ENCODE data around the gene KCNIP1. TPM values are rescaled to one million over a fixed set of nuclear protein-coding genes. Genes with fewer than 3 reads are reported as not detected.

The KCNIP1 gene
- total RNA-seq, 4 donors from 2014 or later = not detected

DNA sequence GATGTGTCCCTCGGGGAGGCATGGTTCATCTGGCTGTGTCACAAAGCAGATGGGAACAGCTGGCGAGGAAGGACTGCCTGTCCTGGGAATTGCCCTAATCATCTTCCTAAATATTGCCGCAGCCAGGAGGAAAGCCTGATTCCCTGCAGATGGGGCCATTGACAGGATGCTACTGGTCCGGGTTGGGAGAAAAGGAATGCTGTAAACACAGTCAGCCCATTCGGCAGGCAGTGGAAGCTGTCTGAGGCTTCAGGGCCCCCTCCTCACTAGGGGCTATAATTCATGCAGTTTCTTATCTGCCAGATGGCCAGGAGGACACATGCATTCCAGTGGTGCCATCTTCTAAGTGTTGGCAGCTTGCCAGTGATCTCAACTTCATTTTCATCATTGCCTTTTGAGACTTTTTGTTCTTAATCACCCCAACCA is 110.3 kb downstream of the KCNIP1 start:
- peak overlapping the region in 1 of 4 donors; percentile 84 for H3K27ac ChIP-seq
- no peaks in the 10 kb centered on the region for H3K27me3 ChIP-seq
- H3K4me1 ChIP-seq = peaks cover 7 to 51% (median 28%) of the 10 kb centered on the region in 3 donors
- DNase-seq = no peak
- no peak overlapping the region for H3K4me3 ChIP-seq
- H3K9me3 ChIP-seq = no peaks in the 10 kb centered on the region
- WGBS, 2 donors = 65 to 69% methylated on average over 3 to 5 of the region's 5 CpGs
- no peak for TF ChIP-seq POLR2A (IDR thresholded peaks at IDR 0.05)
- TF ChIP-seq, protein P1, sequence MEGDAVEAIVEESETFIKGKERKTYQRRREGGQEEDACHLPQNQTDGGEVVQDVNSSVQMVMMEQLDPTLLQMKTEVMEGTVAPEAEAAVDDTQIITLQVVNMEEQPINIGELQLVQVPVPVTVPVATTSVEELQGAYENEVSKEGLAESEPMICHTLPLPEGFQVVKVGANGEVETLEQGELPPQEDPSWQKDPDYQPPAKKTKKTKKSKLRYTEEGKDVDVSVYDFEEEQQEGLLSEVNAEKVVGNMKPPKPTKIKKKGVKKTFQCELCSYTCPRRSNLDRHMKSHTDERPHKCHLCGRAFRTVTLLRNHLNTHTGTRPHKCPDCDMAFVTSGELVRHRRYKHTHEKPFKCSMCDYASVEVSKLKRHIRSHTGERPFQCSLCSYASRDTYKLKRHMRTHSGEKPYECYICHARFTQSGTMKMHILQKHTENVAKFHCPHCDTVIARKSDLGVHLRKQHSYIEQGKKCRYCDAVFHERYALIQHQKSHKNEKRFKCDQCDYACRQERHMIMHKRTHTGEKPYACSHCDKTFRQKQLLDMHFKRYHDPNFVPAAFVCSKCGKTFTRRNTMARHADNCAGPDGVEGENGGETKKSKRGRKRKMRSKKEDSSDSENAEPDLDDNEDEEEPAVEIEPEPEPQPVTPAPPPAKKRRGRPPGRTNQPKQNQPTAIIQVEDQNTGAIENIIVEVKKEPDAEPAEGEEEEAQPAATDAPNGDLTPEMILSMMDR (IDR thresholded peaks at IDR 0.05) = no peak
- intact Hi-C loops (cut with DNase I) = no loop called here
- no peaks in the 10 kb centered on the region for H3K36me3 ChIP-seq

DNA sequence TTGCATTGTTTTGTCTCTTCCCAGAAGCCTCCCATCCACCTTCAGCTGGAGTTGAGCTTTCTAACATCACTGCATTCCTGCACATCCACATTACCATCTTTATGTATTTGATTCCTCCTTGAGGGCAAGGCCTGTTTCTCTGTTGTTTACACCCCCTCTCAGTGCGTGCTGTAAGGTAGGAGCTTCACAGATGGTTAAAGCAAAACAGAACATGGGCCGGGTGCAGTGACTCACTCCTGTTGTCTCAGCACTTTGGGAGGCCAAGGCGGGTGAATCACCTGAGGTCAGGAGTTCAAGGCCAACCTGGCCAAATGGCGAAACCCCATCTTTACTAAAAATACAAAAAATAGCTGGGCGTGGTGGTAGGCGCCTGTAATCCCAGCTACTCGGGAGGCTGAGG is 110.9 kb downstream of the KCNIP1 start:
- intact Hi-C loops (cut with DNase I) = no loop called here
- no peak for TF ChIP-seq POLR2A (IDR thresholded peaks at IDR 0.05)
- TF ChIP-seq, protein P1 (IDR thresholded peaks at IDR 0.05) = no peak
- Histone ChIP-seq H3K36me3 (no peaks in the 10 kb centered on the region), H3K27me3 (no peaks in the 10 kb centered on the region), H3K4me3 (peak overlapping the region in 1 of 4 donors; percentile 25), H3K27ac (peak overlapping the region; percentile 66 to 85 (median 80)), H3K9me3 (no peaks in the 10 kb centered on the region), H3K4me1 (peaks cover 7 to 51% (median 28%) of the 10 kb centered on the region in 3 donors)
- no peak for DNase-seq
- 15 to 34% methylated on average over 3 to 6 of the region's 7 CpGs for WGBS, 2 donors

DNA sequence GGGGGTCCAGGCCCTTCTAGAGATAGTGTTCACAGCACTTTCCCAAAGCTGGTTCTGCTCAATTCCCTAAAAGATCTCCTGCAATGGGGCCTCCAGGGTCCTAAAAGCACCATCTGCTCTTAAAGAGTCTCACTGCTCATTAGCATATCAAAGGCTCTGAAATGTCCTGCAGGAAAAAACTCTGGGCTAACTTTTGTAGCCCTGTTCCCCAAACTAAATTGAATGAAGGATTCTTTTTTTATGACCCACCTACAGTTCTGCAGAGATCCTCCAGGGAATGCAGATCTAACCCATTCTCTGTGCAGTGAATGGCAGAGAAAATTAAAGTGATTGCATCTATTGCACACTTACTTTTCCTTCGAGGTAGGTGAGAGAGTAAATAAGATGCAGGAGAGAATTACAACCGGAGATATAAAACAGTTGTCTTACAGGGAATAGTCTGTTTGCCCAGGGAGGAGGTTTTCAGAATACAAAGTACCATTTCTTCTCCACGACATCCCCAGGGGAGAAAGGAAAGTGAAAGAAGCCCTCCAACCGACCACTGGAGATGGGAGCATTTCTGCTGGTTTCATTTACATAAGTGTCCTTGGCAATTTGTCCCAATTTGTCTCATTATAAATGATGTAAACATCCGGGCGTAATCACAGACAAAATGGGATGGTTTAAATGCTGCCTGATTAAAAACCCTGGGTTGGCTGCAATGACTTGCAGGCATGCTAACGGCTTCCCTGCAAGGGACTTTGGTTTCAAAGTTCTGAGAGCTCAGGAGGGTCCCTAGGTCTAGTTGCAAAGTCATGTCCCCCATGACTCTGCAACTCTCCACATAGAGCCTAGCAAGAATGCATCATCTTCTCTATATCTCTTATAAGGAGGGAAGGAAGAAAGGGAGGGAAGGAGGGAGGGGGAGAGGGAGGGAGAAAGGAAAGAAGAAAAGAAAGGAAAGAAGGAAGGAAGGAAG is 114.0 kb downstream of the KCNIP1 start:
- no peaks in the 10 kb centered on the region for H3K9me3 ChIP-seq
- intact Hi-C loops (cut with DNase I) = no loop called here
- H3K4me3 ChIP-seq = no peak overlapping the region
- WGBS, 2 donors = 24 to 41% methylated on average over 7 of the region's 7 CpGs
- no peaks in the 10 kb centered on the region for H3K36me3 ChIP-seq
- no peak for DNase-seq
- H3K27ac ChIP-seq = no peak overlapping the region
- peaks cover 7 to 35% (median 20%) of the 10 kb centered on the region in 3 donors for H3K4me1 ChIP-seq
- TF ChIP-seq POLR2A (IDR thresholded peaks at IDR 0.05) = no peak
- TF ChIP-seq, protein P1 (IDR thresholded peaks at IDR 0.05) = no peak
- no peaks in the 10 kb centered on the region for H3K27me3 ChIP-seq

DNA sequence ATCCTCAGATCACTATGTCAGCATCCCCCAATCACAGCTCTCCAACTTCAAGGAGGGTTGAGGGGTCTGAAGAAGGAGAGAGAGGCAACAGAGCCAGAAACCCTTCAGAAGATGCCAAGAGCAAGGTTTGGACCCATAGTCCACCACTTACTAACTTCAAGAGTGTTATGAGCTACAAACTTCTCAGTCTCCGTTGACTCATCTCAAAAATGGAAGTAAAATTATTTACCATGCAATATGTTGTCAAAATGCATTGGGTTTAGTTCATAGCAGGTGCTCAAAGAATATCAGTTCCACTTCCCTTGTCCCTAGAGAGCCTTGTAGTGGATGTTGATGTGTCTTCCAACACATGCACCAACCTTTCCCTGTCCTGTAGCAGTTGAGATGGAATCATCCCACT is 116.0 kb downstream of the KCNIP1 start:
- no peak for DNase-seq
- Histone ChIP-seq H3K36me3 (no peaks in the 10 kb centered on the region), H3K27me3 (peaks cover 0 to 3% (median 0%) of the 10 kb centered on the region in 4 donors), H3K9me3 (no peaks in the 10 kb centered on the region), H3K27ac (no peak overlapping the region), H3K4me3 (no peak overlapping the region), H3K4me1 (peaks cover 7 to 23% (median 11%) of the 10 kb centered on the region in 3 donors)
- intact Hi-C loops (cut with DNase I) = no loop called here
- TF ChIP-seq, protein P1 (IDR thresholded peaks at IDR 0.05) = no peak
- TF ChIP-seq POLR2A (IDR thresholded peaks at IDR 0.05) = no peak
- WGBS, 2 donors = 68 to 69% methylated on average over 1 of the region's 1 CpG

DNA sequence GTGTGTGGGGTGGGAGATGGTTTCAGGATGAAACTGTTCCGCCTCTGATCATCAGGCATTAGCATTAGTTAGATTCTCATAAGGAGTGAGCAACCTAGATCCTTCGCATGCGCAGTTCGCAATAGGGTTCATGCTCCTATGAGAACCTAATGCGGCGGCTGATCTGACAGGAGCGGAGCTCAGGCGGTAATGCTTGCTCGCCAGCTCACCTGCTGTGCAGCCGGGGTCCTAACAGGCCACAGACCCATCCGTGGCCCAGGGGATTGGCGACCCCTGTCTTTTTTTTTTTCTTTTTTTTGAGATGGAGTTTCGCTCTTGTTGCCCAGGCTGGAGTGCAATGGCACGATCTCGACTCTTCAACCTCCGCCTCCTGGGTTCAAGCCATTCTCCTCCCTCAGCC is 119.1 kb downstream of the KCNIP1 start:
- Histone ChIP-seq H3K27ac (no peak overlapping the region), H3K4me1 (peaks cover 0 to 2% (median 0%) of the 10 kb centered on the region in 3 donors), H3K27me3 (peaks cover 0 to 7% (median 0%) of the 10 kb centered on the region in 4 donors), H3K36me3 (no peaks in the 10 kb centered on the region), H3K4me3 (no peak overlapping the region), H3K9me3 (no peaks in the 10 kb centered on the region)
- DNase-seq = no peak
- 82 to 97% methylated on average over 15 to 16 of the region's 16 CpGs for WGBS, 2 donors
- intact Hi-C loops (cut with DNase I) = no loop called here
- TF ChIP-seq, protein P1 (IDR thresholded peaks at IDR 0.05) = no peak
- TF ChIP-seq POLR2A (IDR thresholded peaks at IDR 0.05) = no peak

All from esophagus squamous epithelium (tissue), 5 donors.